K562 (cell line): ENCODE measurements around the gene FRMD1.

ENCODE experiments used
- CGGBP1 ChIP-seq: fragments of 250-450 bp; sonication (Bioruptor Pico); IDR thresholded peaks from 2 replicates; pipeline ENCODE4 v1.9.0; 2021; ENCODE audit warnings: mild to moderate bottlenecking
- EP300 ChIP-seq: IDR thresholded peaks from 2 replicates; pipeline ENCODE4 v1.6.1; 2012; ENCODE audit warnings: low read length, improper control_type of control experiment
- HDAC2 ChIP-seq: fragments of 450-650 bp; IDR thresholded peaks from 2 replicates; pipeline ENCODE4 v1.6.1; 2016; ENCODE audit warnings: mild to moderate bottlenecking
- KDM1A ChIP-seq, 2 experiments: fragments of 450-650 bp; IDR thresholded peaks; 2 replicates each; pipeline ENCODE4 v1.6.1; 2016; ENCODE audit warnings: mild to moderate bottlenecking in 2 of 2
- TEAD2 ChIP-seq: fragments of 450-650 bp; IDR thresholded peaks from 2 replicates; pipeline ENCODE4 v1.6.1; 2016; ENCODE audit warnings: missing genetic modification characterization, control low read depth, missing compliant biosample characterization

GRCh38 chr6:168058691-168059551 lies 20.1 kb downstream of the FRMD1 start:
- TF ChIP-seq EP300 (no peak), HDAC2 (no peak), KDM1A (IDR thresholded peaks at IDR 0.05) (no peak), CGGBP1 (CRISPR knock-in tag) (no peak), TEAD2 (tag) (no peak)
